HG03108 (cell line): ENCODE results near the gene SLC22A13.
"Not testable (repeated sequence)": the region's sequence is repeated elsewhere in the genome, so short reads cannot be mapped to it uniquely, and the experiment has no call there.

ENCODE experiments used
- ATAC-seq: cut with Tn5 transposase; IDR thresholded peaks from one replicate; pipeline ENCODE4 v1.9.1; 2021; ENCODE audit warnings: moderate library complexity; ENCODE audit not compliant: unreplicated experiment

SLC22A13 gene

GRCh38 chr3:38265604-38266307 lies at the start of gene SLC22A13:
Gene SLC22A13, plus strand, starts transcription at chr3:38265812. Its CDS starts 49 bp downstream, at chr3:38265861.
- ATAC-seq: no peak

- ATAC-seq: no peak
These were observed 45.9 kb upstream of the SLC22A13 start for GRCh38 chr3:38219609-38220197.

GRCh38 chr3:38221005-38221404 lies 44.6 kb upstream of the SLC22A13 start:
- no peak for ATAC-seq

GRCh38 chr3:38222032-38222634 lies 43.5 kb upstream of the SLC22A13 start:
- no peak for ATAC-seq

GRCh38 chr3:38224357-38224756 lies 41.3 kb upstream of the SLC22A13 start:
- no peak for ATAC-seq

GRCh38 chr3:38226273-38226672 lies 39.3 kb upstream of the SLC22A13 start:
- no peak for ATAC-seq

GRCh38 chr3:38227989-38228388 lies 37.6 kb upstream of the SLC22A13 start:
- no peak for ATAC-seq

- no peak for ATAC-seq
These were observed 36.6 kb upstream of the SLC22A13 start for GRCh38 chr3:38229036-38229435.

- ATAC-seq: no peak
These were observed 32.9 kb upstream of the SLC22A13 start for GRCh38 chr3:38232701-38233100.

GRCh38 chr3:38235466-38235865 lies 30.1 kb upstream of the SLC22A13 start:
- no peak for ATAC-seq

- ATAC-seq: no peak
These were observed 27.1 kb upstream of the SLC22A13 start for GRCh38 chr3:38238416-38239008.

- ATAC-seq: not testable (repeated sequence)
These were observed 22.8 kb upstream of the SLC22A13 start for GRCh38 chr3:38242812-38243211.

GRCh38 chr3:38245930-38246329 lies 19.7 kb upstream of the SLC22A13 start:
- ATAC-seq: no peak

- no peak for ATAC-seq
These were observed 18.1 kb upstream of the SLC22A13 start for GRCh38 chr3:38247366-38248035.

- no peak for ATAC-seq
These were observed 15.4 kb upstream of the SLC22A13 start for GRCh38 chr3:38250198-38250597.

GRCh38 chr3:38251197-38251596 lies 14.4 kb upstream of the SLC22A13 start:
- ATAC-seq: no peak

- no peak for ATAC-seq
These were observed 11.9 kb upstream of the SLC22A13 start for GRCh38 chr3:38253704-38254103.

- no peak for ATAC-seq
These were observed 10.7 kb upstream of the SLC22A13 start for GRCh38 chr3:38254872-38255271.

- ATAC-seq: no peak
These were observed 10.0 kb upstream of the SLC22A13 start for GRCh38 chr3:38255627-38256026.

GRCh38 chr3:38257583-38257982 lies 8.0 kb upstream of the SLC22A13 start:
- ATAC-seq: no peak

GRCh38 chr3:38260474-38260873 lies 5.1 kb upstream of the SLC22A13 start:
- no peak for ATAC-seq
